Stomach (tissue), 4 donors: ENCODE data around the gene DPT.

Experiments used
- CTCF ChIP-seq, 7 experiments: fragments of 450-650 bp in 4 of 7; fragments of 200-600 bp in 3 of 7; sonication (generic) in 3 of 7; IDR thresholded peaks; one replicate each; pipeline ENCODE4 v1.5.1; 2016 to 2019; ENCODE audit warnings: antibody characterized with exemption in 7 of 7, control low read depth in 2 of 7, mild to moderate bottlenecking in 1 of 7
- EP300 ChIP-seq: sonication (generic); formaldehyde crosslinking; IDR thresholded peaks from one replicate; pipeline ENCODE4 v1.6.1; 2017; ENCODE audit warnings: antibody characterized with exemption
- POLR2A ChIP-seq, 4 donors: fragments of 450-650 bp; IDR thresholded peaks; one replicate each; pipeline ENCODE4 v1.6.1; 2016; ENCODE audit warnings: antibody characterized with exemption in 4 of 4, control low read depth in 2 of 4, mild to moderate bottlenecking in 1 of 4, moderate library complexity in 1 of 4

DNA sequence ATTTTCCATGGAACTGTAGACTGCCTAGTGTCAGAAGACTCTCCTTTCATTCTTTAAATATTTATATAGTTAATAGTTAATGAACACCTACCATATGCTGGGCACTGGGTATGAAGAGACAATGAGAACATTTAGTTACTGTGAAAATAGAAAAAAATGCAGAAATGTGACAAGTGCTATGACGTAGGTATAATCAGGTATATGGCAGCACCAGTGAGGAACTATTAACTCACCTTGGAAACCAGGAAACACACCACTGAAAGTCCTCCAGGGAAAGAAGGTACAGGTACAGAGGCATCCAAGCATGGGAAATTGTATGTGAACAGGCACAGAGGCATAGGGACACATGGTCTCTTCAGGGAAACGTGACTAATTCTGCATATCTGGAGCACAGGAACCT, 42.3 kb downstream of the DPT start:
- no peak for TF ChIP-seq CTCF (IDR thresholded peaks at IDR 0.05)
- no peak for TF ChIP-seq POLR2A (IDR thresholded peaks at IDR 0.05)
- TF ChIP-seq EP300 = no peak
